ENCODE results near the gene FARP1.

- no peak for TF ChIP-seq CTCF (IDR thresholded peaks at IDR 0.05)
- TF ChIP-seq POLR2A (IDR thresholded peaks at IDR 0.05): peak; percentile 19
Measured at GRCh38 chr13:98267080-98267912, 124.4 kb downstream of the FARP1 start.
